DMS153 treated with DMSO at 0.1 percent for 48 hours (cell line): Measurements from ENCODE around the gene FN3K.
A peak's percentile ranks its signal among the peaks of the same experiment; 100 is the strongest.
"Not testable (repeated sequence)": the region's sequence is repeated elsewhere in the genome, so short reads cannot be mapped to it uniquely, and the experiment has no call there.

Experiments
- DNase-seq: peaks from one replicate; lab custom pipeline; 2025; ENCODE audit not compliant: unreplicated experiment; lab: John Stamatoyannopoulos, UW

FN3K gene

DNA sequence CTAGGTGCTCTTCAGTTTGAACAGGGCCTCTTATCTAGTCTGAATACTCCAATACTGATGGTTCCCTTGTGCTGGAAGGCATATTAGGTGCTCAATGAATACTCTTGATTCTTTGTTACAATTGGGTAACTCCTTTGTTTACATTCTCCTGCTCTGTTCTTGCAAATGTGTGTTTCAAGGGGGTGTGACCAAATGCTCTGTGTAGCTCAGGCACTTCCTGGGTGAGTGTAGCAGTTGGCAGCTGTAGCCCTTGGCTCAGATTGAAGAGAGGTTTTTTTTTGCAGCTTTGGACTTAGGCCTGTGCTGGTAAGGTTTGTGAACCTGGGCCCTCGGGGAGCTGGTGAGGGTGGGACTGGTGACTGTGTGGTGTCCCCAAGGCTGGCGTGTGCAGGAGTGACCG lies 36.6 kb downstream of the FN3K start:
- no peak for DNase-seq

DNA sequence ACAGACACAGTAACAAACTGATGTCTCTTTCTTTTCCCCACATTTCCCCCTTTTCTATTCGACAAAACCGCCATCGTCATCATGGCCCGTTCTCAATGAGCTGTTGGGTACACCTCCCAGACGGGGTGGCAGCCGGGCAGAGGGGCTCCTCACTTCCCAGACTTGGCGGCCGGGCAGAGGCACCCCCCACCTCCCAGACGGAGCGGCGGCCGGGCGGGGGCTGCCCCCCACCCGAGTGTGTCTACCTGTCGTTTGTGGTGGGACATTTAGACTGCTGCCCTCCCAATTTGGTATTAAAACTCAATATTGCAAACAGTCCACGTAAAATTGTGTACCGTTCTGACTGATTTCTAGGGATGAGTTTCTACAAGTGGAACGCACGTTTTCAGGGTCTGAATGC lies 39.0 kb downstream of the FN3K start:
- DNase-seq: not testable (repeated sequence)

DNA sequence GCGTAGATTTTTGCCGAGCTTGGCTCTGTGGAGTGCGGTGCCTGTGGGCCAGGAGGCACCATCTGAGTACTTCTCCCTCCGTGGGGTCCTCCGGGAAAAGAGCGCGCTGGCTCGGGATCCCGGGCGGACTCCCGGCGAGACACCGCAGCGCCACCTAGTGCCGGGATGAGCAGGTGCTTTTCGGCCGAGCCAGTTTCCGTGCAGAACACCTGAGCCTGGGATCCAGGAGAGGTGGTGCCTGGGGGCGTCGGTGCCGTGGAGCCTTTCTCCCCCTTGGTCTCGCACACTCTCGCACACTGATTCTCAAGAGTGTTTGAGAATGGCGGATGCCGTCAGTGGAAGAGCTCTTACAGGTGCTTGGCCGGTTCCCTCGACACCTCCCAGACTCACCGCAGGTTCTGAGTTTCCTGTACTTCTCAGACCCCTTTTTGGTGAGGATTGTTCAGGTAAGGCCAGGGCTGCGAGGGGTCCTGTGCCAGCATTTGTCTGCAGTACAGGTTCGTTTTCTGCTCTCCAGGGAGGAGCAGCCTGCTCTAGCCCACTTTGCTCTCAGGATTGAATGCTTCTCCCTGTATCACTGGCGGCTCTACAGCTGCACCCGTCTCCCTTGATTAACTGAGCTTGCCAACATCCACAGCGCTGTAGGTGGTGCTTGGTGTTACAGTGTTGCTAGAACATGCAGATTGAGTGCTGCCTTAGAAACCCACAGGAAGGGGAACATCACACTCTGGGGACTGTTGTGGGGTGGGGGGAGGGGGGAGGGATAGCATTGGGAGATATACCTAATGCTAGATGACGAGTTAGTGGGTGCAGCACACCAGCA lies 39.8 kb downstream of the FN3K start:
- peak; percentile 28 for DNase-seq

DNA sequence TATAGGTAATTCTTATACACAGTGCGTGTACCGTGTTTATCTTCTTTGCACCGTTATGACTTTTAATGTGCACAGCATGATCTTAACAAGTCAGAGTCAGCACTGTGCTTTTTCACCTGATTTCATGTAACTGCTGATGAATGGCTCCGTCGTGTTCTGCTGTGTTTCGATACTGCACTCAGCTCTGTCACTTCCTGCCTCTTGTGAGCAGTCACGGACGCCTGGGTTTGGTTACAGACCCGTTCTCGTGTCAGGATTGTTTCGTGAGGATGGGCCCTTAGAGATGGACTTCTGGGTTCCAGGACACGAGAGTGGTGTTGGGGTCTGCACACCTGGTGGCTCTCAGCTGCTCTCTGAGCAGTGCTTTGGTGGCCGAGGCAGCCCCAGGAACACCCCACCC lies 41.0 kb downstream of the FN3K start:
- DNase-seq: no peak

DNA sequence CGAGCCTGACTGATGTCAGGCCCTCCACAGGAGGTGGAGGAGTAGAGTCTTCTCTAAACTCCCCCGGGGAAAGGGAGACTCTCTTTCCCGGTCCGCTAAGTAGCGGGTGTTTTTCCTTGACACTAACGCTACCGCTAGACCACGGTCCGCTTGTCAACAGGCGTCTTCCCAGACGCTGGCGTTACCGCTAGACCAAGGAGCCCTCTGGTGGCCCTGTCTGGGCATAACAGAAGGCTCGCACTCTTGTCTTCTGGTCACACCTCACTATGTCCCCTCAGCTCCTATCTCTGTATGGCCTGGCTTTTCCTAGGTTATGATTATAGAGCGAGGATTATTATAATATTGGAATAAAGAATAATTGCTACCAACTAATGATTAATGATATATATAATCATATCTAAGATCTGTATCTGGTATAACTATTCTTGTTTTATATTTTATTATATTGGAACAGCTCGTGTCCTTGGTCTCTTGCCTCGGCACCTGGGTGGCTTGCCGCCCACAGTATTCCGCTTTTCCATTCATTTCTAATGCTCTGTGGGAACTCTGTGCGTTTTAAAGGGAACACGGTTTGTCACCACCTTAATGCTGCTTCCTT lies 42.5 kb downstream of the FN3K start:
- not testable (repeated sequence) for DNase-seq

DNA sequence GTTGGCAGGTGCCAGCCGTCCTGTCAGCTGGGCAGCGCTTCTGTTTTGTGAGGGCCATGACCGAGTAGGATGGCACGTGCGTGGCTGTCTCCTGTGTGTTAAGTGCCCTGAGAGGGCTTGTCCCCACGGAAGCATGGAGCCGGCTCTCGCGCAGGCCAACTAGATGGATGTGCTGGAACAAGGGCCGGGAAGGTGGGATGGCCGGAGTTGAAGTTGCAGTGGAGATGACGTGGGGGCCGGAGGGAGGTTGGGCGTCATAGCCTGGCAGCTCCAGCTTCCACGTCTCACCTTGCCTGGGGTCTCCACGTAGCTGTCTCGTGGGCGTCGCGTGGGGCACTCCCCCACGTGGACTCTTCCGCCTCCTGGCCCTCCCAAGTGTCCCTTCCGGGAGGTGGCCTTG lies 44.1 kb downstream of the FN3K start:
- no peak for DNase-seq

DNA sequence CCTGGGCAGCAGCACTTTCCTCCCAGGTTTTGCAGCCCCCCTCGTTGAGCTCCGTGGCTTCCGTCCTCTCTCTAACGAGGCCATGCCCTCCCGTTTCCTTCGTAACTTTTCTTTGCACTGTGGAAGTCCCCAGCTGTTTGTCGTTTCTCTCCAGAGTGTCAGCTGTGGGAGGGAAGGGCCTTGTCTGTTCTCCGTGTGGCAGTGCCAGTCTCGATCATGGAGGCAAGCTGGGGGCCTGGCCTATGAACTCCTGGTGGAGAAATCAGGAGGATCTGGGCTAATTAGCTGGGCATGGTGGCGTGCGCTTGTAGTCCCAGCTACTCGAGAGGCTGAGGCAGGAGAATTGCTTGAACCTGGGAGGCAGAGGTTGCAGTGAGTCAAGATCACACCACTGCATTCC lies 44.8 kb downstream of the FN3K start:
- no peak for DNase-seq

DNA sequence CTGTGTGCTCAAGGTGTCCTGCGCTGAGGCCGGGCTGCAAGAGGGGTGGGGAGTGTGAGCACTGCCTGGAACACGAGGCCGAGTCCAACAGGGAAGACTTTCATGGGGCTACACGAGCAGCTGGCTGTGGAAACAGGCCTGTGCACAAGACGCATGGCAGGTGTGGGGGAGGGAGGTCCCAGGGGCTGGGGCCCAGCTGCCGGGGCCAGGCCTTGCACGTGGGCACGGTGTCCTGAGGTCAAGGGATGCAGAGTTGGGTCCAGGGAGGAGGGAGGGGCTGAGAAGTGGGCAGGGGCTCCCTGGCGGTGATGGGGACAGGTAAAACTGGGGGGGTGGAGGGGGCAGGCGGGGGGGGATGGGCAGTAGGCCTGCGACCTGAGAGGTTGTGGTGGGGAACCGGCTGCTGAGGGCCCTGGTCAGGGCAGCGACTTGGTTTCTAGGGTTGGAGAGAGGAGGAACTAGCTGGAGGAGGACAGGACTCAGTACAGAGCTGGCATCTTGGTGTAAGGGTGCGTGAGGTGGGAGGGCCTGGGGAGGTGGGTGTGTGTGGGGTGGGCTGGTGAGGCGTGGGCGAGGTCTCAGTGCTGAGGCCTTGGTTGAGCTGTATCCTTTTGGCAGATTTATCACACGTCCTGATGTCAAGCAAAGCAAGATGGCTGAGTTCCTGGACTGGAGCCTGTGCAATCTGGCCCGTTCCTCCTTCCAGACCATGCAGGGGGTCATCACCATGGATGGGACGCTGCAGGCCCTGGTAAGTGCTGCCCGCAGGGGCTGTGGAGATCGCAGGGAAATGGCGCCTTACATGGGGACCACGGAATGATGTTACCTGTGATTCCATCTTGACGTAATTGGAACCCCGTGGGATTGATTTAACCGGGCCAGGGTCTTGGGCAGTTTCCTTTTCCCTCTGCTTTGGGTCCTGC lies 45.8 kb downstream of the FN3K start:
- no peak for DNase-seq

DNA sequence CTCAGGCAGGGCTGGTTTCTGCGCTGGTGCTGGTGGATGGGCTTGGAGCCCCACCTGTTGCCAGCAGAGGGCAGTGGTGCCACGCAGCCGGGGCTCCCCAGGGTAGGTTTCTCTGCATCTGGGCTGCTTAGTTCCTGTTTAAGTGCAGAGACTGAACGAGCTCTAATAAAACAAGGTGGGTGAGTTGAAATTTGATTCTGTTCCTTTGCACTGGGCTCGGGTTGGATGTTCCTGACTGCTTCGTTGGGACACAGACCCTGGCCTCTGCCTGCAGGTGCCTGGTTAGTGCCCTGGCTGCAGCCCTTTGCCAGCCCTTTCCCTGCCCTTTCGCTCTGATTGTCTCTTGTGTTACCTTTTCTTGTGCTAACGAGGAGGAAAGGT lies 46.5 kb downstream of the FN3K start:
- DNase-seq: peak; percentile 42

DNA sequence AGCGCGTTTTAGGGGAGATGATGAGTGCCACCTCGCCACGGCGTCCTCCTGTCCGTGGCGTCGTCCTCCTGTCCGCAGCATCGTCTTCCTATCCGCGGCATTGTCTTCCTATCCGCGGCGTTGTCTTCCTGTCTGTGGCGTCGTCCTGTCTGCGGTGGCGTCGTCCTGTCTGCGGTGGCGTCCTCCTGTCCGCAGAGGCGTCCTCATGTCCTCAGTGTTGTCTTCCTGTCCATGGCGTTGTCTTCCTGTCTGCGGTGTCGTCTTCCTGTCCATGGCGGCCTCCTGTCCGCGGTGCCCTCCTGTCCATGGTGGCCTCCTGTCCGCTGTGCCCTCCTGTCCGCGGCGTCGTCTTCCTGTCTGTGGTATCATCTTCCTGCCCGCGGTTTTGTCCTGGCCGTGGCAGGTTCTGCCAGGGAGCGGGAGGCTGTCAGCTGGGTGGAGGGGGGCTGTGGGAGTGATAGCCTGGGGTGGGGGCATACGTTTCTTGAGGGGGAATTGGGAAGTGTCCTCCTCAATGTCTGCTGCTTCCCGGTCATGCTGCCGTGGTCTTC lies 47.3 kb downstream of the FN3K start:
- no peak for DNase-seq

DNA sequence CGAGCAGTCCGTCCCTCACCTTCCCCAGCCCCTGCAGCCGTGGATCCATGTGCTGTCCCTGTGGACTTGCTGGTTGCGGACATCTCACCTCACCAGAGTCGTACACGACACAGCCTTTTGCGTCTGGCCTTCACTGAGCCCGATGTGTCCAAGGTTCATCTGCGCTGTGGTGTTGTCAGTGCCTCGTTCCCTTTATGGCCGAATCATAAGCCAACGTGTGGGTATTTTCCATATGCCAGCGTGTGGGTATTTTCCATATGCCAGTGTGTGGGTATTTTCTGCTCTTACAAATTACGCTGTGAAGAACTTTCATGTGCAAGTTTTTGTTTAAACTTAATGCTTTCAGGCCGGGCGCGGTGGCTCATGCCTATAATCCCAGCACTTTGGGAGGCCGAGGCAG lies 48.1 kb downstream of the FN3K start:
- no peak for DNase-seq

DNA sequence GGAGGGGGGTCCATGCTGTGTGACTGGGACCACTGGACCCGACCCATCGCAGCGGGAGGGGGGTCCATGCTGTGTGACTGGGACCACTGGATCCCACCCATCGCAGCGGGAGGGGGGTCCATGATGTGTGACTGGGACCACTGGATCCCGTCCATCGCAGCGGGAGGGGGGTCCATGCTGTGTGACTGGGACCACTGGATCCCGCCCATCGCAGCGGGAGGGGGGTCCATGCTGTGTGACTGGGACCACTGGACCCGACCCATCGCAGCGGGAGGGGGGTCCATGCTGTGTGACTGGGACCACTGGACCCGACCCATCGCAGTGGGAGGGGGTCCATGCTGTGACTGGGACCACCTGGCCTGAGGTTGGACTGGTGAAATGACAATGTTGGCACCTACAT lies 50.2 kb downstream of the FN3K start:
- not testable (repeated sequence) for DNase-seq

DNA sequence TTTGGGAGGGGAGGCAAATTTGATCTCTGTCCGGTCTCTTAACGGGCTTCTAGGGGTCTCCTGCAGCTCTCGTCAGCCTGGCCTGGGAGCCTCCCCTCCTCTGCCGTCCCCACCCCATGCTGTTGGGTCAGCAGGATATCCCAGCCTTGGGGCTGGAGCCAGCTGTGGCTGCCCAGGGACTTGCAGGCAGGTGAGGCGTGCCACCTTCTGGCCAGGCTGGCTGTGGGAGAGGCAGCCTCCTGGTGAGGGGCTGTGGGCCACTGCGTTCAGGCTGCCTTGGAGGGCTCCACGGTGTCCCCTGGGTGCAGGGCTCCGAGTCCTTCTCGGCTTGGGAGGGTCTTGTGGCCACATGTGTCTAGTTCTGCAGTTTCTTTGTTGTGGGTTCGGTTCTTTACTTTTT lies 51.0 kb downstream of the FN3K start:
- no peak for DNase-seq

DNA sequence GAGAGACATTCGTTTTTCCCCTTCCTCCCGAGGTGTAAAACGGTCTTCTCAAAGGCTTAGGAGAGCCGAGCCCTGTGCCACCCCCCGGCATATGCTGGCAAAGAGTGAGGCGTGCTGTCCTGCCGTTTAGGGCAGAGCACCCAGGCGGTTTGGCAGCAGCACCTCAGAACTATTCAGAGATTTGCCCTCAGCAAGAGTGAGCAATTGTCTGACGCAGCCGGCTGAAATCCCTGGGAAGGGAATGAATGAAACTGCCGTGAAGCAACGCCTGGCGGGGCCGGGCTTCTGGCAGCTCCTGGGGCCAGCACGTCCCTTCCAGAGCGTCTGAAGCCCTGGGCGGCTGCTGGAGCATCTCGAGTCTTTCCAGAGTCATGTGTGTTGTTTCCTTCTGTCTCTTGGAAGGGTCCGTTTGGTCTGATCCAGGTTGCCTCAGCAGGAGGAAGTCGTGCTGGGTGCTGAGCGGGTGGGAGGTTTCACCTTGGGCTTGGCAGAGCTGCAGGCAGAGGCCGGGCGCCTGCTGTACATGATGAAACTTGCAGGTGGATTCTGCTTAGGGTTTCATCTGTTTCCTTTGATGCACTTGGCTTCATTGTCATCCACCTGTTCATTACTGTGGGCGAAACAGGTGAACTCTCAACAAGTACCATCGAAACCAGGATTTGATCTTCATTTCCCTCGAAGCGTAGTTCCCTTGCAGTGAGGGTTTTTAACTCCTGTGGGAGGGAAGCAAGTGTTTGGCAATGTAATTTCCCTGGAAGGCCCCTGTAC lies 51.9 kb downstream of the FN3K start:
- DNase-seq: no peak

DNA sequence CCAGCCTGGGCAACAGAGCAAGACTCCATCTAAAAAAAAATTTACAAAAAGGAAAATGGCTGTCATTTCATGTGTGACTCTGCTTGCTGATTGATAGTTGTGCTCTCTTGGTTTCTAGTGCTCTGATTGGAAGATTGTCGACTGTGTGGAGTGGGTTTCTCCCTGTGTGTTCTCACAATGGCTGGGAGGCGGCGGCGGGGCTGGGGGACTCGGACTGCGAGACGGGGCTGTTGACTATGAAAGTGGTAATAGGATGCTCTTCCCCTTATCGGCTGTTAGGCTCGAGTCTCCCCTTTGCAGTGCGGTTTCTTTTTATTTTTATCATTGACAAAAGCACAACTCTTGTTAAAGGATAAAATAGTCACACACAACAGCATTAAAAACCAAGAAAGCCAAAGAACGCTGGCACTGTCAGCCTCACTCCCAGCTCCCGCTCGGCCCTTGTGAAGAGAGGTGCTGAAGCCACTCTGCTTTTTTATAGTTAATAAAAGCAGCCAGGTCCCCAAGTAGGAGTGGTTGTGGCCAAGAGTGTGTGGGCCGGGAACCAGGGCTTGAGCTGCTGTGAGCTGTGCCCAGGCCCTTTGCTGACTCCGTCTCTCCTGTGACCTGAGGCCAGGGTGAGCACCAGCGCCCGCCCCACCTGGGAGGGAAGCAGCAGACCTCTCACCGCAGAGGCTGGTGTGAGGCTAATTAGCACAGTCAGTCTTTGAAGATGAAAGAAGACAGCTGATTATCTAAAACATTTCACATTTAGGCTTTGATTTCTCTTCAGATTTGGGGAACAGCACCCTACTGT lies 53.0 kb downstream of the FN3K start:
- no peak for DNase-seq

DNA sequence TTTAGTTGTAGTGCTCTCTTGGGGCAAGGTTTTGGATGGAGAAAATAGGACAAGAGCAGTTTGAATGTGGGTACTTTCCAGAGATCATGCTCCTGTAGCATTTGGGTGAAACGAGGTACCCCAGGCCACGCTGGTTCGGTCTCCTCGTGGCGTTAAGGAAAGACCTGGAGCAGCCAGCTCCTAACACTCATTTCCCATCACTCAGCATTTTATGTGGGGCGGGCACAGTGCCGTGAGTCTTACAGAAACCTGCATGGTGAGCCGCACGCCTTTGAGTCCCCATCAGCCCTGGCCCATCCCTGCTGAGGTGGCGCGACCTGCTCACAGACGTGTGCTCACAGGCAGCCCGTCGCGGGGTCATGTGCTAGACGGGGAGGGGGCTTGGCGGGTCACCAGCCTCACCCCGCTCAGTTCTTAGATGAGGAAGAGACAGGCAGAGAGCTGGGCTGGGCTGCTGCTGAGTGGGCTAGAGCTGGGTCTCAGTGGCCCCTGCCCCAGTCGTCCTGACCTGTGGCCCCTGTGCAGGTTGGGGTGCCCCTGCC lies 53.7 kb downstream of the FN3K start:
- DNase-seq: no peak

DNA sequence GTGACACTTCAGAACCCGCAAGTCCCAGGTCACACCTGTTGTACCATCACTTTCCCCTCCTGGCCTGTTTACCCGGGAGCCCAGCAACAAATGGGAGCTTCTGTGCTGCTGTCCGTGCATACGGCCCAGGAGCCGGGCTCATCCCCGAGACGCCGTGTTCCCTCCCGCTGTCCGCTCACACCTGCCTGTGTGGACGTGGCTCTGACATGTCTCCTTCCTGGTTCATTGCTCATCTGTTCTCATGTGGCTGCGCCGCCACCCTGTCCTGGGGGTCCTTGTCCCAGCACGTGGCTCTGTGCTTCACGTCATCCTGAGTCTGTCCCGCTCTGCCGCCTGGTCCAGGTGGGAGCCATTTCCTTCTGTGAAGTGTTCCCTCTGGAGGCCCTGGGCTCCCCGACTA lies 54.4 kb downstream of the FN3K start:
- DNase-seq: no peak

DNA sequence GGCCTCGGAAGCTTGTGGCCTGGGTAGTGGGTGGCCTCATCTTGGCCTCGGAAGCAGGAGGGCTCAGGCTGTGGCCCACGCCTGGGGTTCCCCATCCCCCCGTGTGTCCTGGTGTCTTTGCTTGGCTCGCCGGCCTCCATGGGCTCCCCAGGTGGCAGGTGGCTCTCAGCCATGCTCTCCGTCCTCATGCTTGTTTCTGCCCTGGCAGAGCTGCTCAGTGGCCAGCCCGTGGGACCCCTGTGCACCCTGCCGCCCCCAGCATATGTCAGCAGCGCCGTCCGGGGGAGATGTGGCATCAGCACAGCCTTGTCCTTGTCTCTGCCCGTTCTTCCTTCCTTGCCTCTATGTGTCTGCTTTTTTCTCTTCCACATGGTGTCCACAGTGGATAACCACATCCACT lies 55.0 kb downstream of the FN3K start:
- DNase-seq: no peak

DNA sequence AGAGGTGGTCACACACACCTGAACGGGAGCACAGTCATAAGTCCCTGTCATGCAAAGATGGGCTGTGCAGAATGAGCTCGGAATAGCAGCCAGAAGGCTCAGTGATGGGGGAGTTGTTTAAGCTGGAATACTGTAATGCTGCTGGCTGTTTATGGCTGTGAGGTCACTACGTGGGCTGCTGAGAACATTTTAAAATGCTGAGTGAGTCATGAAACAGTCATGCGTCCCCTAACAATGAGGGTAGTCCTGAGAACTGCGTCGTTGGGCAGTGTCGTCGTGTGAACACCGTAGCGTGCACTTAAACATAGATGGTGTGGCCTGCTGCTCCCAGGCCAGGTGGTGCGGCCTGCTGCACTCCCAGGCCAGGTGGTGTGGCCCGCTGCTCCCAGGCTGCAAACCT lies 56.1 kb downstream of the FN3K start:
- no peak for DNase-seq
